OCI-LY7 (cell line): ENCODE measurements around the gene TBC1D5. TPM values are rescaled to one million over a fixed set of nuclear protein-coding genes. Genes with fewer than 3 reads are reported as not detected.

Experiments used
- BruUV-seq: library from RNA; stranded (reverse); fragments of 400-500 nt; replicated peaks from 2 replicates; lab custom pipeline; 2021; lab: Mats Ljungman, UMichigan
- CTCF ChIA-PET: fragments of 300-600 bp; sonication (Branson Sonifier 250); formaldehyde crosslinking; loops from one replicate; lab custom pipeline; 2022; ENCODE audit warnings: antibody characterized with exemption; ENCODE audit not compliant: unreplicated experiment; lab: Charles Lee
- POLR2A ChIA-PET: fragments of 300-600 bp; sonication (Branson Sonifier 250); formaldehyde crosslinking; loops from one replicate; lab custom pipeline; 2022; ENCODE audit warnings: antibody characterized with exemption; lab: Charles Lee
- DNase-seq: peaks from one replicate; pipeline ENCODE4 v3.0.0-alpha.2; 2015; ENCODE audit warnings: low spot score
- H2AFZ ChIP-seq: fragments of 200-600 bp; sonication (generic), shearing (Covaris generic); 2 replicates; pipeline ENCODE4 v1.6.1; 2014; ENCODE audit warnings: mild to moderate bottlenecking, antibody characterized with exemption, low read length, moderate library complexity
- H3K27ac ChIP-seq: fragments of 200-600 bp; sonication (generic); 2 replicates; pipeline ENCODE4 v1.5.1; 2014; ENCODE audit warnings: mixed run types, low read depth, mild to moderate bottlenecking, moderate library complexity, low read length, inconsistent platforms; ENCODE audit not compliant: poor library complexity, severe bottlenecking
- H3K36me3 ChIP-seq: fragments of 200-600 bp; sonication (generic); 2 replicates; pipeline ENCODE4 v1.6.1; 2014; ENCODE audit warnings: mild to moderate bottlenecking, antibody characterized with exemption, low read length, moderate library complexity, mixed read lengths; ENCODE audit not compliant: insufficient read depth
- H3K4me1 ChIP-seq: fragments of 200-600 bp; sonication (generic); 2 replicates; pipeline ENCODE4 v1.5.1; 2014; ENCODE audit warnings: mild to moderate bottlenecking, low read length; ENCODE audit not compliant: insufficient read depth, poor library complexity, severe bottlenecking
- H3K4me2 ChIP-seq: fragments of 200-600 bp; sonication (generic); 2 replicates; pipeline ENCODE4 v1.6.1; 2014; ENCODE audit warnings: mild to moderate bottlenecking, low read length
- H3K4me3 ChIP-seq: fragments of 200-600 bp; sonication (generic); 2 replicates; pipeline ENCODE4 v1.5.1; 2014; ENCODE audit warnings: mild to moderate bottlenecking, low read depth, low read length; ENCODE audit not compliant: poor library complexity, severe bottlenecking
- H3K79me2 ChIP-seq: fragments of 200-600 bp; sonication (generic); 2 replicates; pipeline ENCODE4 v1.6.1; 2016; ENCODE audit warnings: low read depth, mild to moderate bottlenecking, low read length, moderate library complexity, mixed read lengths; ENCODE audit not compliant: insufficient read depth
- H3K9me2 ChIP-seq: fragments of 200-600 bp; sonication (generic); 2 replicates; pipeline ENCODE4 v1.6.1; 2016; ENCODE audit warnings: mild to moderate bottlenecking, low read length, mixed read lengths; ENCODE audit not compliant: insufficient read depth
- H3K9me3 ChIP-seq: fragments of 200-600 bp; sonication (generic); 2 replicates; pipeline ENCODE4 v1.6.1; 2014; ENCODE audit warnings: mild to moderate bottlenecking, mixed run types, low read length, mixed read lengths
- H4K20me1 ChIP-seq: fragments of 200-600 bp; sonication (generic); 2 replicates; pipeline ENCODE4 v1.6.1; 2014; ENCODE audit warnings: mild to moderate bottlenecking, antibody characterized with exemption, low read length, moderate library complexity, mixed read lengths; ENCODE audit not compliant: insufficient read depth
- EZH2phosphoT487 ChIP-seq: fragments of 200-600 bp; sonication (generic); IDR thresholded peaks from 2 replicates; pipeline ENCODE4 v1.6.1; 2018; ENCODE audit warnings: low read depth, borderline replicate concordance, mild to moderate bottlenecking, mixed run types, antibody characterized with exemption, low read length, moderate library complexity, mixed read lengths
- intact Hi-C: fragments of 100-400 bp; cut with micrococcal nuclease; formaldehyde crosslinking; loops from one replicate; pipeline ENCODE4 v1.10.0; 2022; ENCODE audit not compliant: unreplicated experiment
- total RNA-seq, 2 experiments: library from RNA; depleted of rRNA in 1 of 2; stranded (reverse); fragments of >200 nt in 1 of 2; shearing (Covaris generic) in 1 of 2; gene quantifications; 2 replicates each; pipeline ENCODE4 v1.2.3, GENCODE V29; 2014 to 2022
- TF ChIP-seq, protein P1 (sequence below): fragments of 200-600 bp; sonication (generic); conservative IDR thresholded peaks from 2 replicates; pipeline ENCODE4 v1.5.1; 2014; ENCODE audit warnings: mild to moderate bottlenecking, antibody characterized with exemption, low read length, moderate library complexity, mixed read lengths

TBC1D5 gene
- total RNA-seq, 2 experiments from 2014 or later: 78.5 to 82.4 TPM

DNA sequence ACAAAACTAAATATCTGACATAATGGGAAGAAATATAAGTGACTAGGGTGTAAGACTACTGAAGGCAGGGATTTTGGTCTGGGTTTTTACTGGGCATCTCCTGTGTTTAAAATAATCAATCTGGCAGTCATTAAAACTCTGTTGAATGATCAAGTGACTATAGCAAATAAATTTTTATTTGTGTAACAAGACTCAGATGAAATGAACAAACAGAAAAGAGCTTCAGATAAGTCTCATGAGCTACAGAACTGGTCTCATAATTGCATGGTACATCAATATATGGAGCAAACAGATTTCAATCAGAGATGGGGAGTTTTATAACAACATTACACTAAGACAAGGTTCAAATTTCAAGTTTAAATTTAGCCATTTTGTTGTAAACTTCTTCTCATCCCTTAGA, 485.2 kb downstream of the TBC1D5 start:
- Histone ChIP-seq H3K79me2 (no peaks in the 10 kb centered on the region), H2AFZ (no peak overlapping the region), H4K20me1 (no peaks in the 10 kb centered on the region), H3K9me2 (no peaks in the 10 kb centered on the region), H3K4me1 (no peaks in the 10 kb centered on the region), H3K4me2 (no peak overlapping the region), H3K4me3 (no peak overlapping the region), H3K27ac (no peak overlapping the region), H3K9me3 (no peaks in the 10 kb centered on the region), H3K36me3 (no peaks in the 10 kb centered on the region)
- TF ChIP-seq EZH2phosphoT487: no peak
- TF ChIP-seq, protein P1, sequence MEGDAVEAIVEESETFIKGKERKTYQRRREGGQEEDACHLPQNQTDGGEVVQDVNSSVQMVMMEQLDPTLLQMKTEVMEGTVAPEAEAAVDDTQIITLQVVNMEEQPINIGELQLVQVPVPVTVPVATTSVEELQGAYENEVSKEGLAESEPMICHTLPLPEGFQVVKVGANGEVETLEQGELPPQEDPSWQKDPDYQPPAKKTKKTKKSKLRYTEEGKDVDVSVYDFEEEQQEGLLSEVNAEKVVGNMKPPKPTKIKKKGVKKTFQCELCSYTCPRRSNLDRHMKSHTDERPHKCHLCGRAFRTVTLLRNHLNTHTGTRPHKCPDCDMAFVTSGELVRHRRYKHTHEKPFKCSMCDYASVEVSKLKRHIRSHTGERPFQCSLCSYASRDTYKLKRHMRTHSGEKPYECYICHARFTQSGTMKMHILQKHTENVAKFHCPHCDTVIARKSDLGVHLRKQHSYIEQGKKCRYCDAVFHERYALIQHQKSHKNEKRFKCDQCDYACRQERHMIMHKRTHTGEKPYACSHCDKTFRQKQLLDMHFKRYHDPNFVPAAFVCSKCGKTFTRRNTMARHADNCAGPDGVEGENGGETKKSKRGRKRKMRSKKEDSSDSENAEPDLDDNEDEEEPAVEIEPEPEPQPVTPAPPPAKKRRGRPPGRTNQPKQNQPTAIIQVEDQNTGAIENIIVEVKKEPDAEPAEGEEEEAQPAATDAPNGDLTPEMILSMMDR: no peak
- intact Hi-C loops: no loop called here
- DNase-seq: no peak
- ChIA-PET POLR2A (no interaction called here), CTCF (no interaction called here)
- BruUV-seq: no TSS peak

DNA sequence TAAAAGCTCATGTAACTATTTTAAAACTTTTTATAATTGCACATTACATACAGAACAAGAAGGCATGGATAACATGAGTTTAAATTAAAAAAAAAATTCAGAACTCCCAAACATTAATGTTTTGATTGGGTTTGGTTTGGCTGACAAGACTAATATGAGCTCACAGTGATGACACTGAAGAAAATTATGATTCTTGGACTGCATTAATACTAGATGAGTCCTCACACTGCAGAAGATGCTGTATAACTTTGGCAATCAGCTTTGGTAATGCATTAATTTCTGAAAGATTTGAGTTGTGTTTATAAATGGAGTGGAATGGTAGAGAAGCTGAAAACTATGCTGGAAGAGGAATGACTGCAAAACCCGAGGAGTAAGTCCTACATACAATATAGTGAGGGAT, 498.8 kb downstream of the TBC1D5 start:
- Histone ChIP-seq H3K27ac (no peak overlapping the region), H2AFZ (no peak overlapping the region), H3K4me2 (no peak overlapping the region), H3K9me2 (no peaks in the 10 kb centered on the region), H3K36me3 (no peaks in the 10 kb centered on the region), H4K20me1 (no peaks in the 10 kb centered on the region), H3K4me3 (no peak overlapping the region), H3K79me2 (no peaks in the 10 kb centered on the region), H3K4me1 (no peaks in the 10 kb centered on the region), H3K9me3 (no peaks in the 10 kb centered on the region)
- TF ChIP-seq EZH2phosphoT487: no peak
- TF ChIP-seq, protein P1: no peak
- no TSS peak for BruUV-seq
- CTCF ChIA-PET: interaction anchor here (0.5 kb wide), 1 partner anchor 400 kb away, joined by 3 read pairs; no protein-coding TSS in a partner anchor
- POLR2A ChIA-PET: interaction anchor here (0.6 to 1.0 kb wide), 4 partner anchors 14 to 179 kb away, joined by 3 to 4 read pairs (median 4); no protein-coding TSS in a partner anchor
- intact Hi-C loops: no loop called here
- no peak for DNase-seq

DNA sequence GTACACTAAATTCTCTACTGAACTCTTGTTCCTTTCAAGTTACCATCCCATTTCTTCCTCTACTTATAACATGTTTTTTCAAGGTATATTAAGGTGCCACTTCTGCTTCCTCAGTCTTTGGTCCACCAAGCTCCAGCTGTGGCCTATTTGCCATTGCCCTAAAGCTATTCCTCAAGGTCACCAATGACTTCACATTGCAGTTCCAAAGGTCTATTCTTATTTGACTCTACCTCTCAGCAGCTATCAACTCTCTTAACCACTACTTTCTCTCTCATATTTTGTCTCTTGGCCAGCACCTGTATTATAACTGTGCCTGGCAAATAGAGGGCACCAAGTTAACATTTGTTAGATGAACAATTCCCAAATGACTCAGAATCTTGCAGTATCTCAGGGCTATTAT, 503.0 kb downstream of the TBC1D5 start:
- no peak overlapping the region for H2AFZ ChIP-seq
- no peak overlapping the region for H3K27ac ChIP-seq
- H3K36me3 ChIP-seq: peaks cover 8% of the 10 kb centered on the region; the same call in 1 of the 2 replicates
- H3K4me1 ChIP-seq: peaks cover 16% of the 10 kb centered on the region
- H3K4me3 ChIP-seq: no peak overlapping the region
- no peaks in the 10 kb centered on the region for H4K20me1 ChIP-seq
- H3K9me2 ChIP-seq: no peaks in the 10 kb centered on the region
- ChIA-PET POLR2A (interaction anchor here (0.6 to 0.7 kb wide), 2 partner anchors 23 to 396 kb away, joined by 3 read pairs; no protein-coding TSS in a partner anchor), CTCF (interaction anchor here (0.5 kb wide), 1 partner anchor 179 kb away, joined by 3 read pairs; no protein-coding TSS in a partner anchor)
- no peak for DNase-seq
- no peaks in the 10 kb centered on the region for H3K9me3 ChIP-seq
- BruUV-seq: no TSS peak
- H3K4me2 ChIP-seq: no peak overlapping the region
- intact Hi-C loops: no loop called here
- H3K79me2 ChIP-seq: no peaks in the 10 kb centered on the region
- TF ChIP-seq, protein P1: no peak
- no peak for TF ChIP-seq EZH2phosphoT487
